HepG2 (cell line): Measurements from ENCODE around the gene TACC2. TPM values are rescaled to one million over a fixed set of nuclear protein-coding genes. Genes with fewer than 3 reads are reported as not detected.

Source experiments
- ATAC-seq: fragments of 200-7000 bp; cut with Tn5 transposase; 3 replicates; pipeline ENCODE4 v1.9.1; 2020; ENCODE audit warnings: mild to moderate bottlenecking, moderate library complexity
- BruUV-seq: library from RNA; stranded (reverse); fragments of 400-500 nt; replicated peaks from 2 replicates; lab custom pipeline; 2021; lab: Mats Ljungman, UMichigan
- CTCF ChIA-PET: fragments of 300-600 bp; formaldehyde crosslinking; extraction: SDS; loops from one replicate; lab custom pipeline; 2021; ENCODE audit warnings: low total read pairs, inconsistent platforms, low intra/inter-chr PET ratio; lab: Yijun Ruan, JAX
- POLR2A ChIA-PET: fragments of 350-600 bp; sonication (Branson Sonifier 250); formaldehyde crosslinking; loops from one replicate; lab custom pipeline; 2020; ENCODE audit warnings: antibody characterized with exemption, inconsistent platforms; lab: Yijun Ruan, JAX
- DNase-seq: peaks from one replicate; pipeline ENCODE4 v3.0.0-alpha.2; 2015; ENCODE audit warnings: low spot score
- FAIRE-seq: peaks from 3 replicates; lab custom pipeline; 2011; peaks lifted over from hg19 to GRCh38; lab: Jason Lieb, UNC
- H2AFZ ChIP-seq: one replicate; pipeline ENCODE4 v1.6.1; 2011; ENCODE audit warnings: low read length, inconsistent platforms
- H3K27ac ChIP-seq: fragments of 300-600 bp; 3 replicates; pipeline ENCODE4 v1.8.0; 2011; ENCODE audit warnings: mixed run types, mild to moderate bottlenecking, mixed read lengths, low read length, inconsistent platforms; ENCODE audit not compliant: insufficient read depth; ENCODE audit errors: extremely low read length
- H3K27me3 ChIP-seq, 2 experiments: fragments of 200-600 bp in 1 of 2; 2 replicates in 1 of 2; 3 replicates in 1 of 2; pipeline versions ENCODE4 v1.6.0 to v1.8.0; 2011; ENCODE audit warnings: low read length in 2 of 2, mild to moderate bottlenecking in 2 of 2, moderate library complexity in 2 of 2, inconsistent platforms in 1 of 2; ENCODE audit not compliant: insufficient read depth in 2 of 2, control insufficient read depth in 1 of 2
- H3K36me3 ChIP-seq, 2 experiments: fragments of 200-600 bp in 1 of 2; replicated peaks in 1 of 2; 2 replicates in 1 of 2; 3 replicates in 1 of 2; pipeline versions ENCODE4 v1.5.1 to v1.8.0; 2011; ENCODE audit warnings: low read length in 2 of 2, inconsistent platforms in 1 of 2; ENCODE audit not compliant: insufficient read depth in 2 of 2, control insufficient read depth in 1 of 2
- H3K4me1 ChIP-seq: 2 replicates; pipeline ENCODE4 v1.5.1; 2012; ENCODE audit warnings: low read length, inconsistent platforms; ENCODE audit not compliant: insufficient read depth
- H3K4me2 ChIP-seq: 2 replicates; pipeline ENCODE4 v1.6.0; 2011; ENCODE audit warnings: low read depth, low read length, inconsistent platforms
- H3K4me3 ChIP-seq, 3 experiments: fragments of 200-600 bp in 1 of 3; sonication (generic), shearing (Covaris generic) in 1 of 3; replicated peaks in 1 of 3; 2 replicates each; pipeline ENCODE4 v1.5.1; 2011 to 2016; ENCODE audit warnings: low read length in 3 of 3, inconsistent platforms in 2 of 3, low read depth in 2 of 3, mild to moderate bottlenecking in 2 of 3, control low read depth in 1 of 3, mixed read lengths in 1 of 3; ENCODE audit not compliant: insufficient read depth in 1 of 3
- H3K79me2 ChIP-seq: one replicate; pipeline ENCODE4 v1.6.1; 2011; ENCODE audit warnings: low read length, inconsistent platforms; ENCODE audit not compliant: insufficient read depth
- H3K9ac ChIP-seq: 2 replicates; pipeline ENCODE4 v1.6.0; 2011; ENCODE audit warnings: mild to moderate bottlenecking, low read depth, low read length, inconsistent platforms; ENCODE audit not compliant: insufficient read depth
- H3K9me3 ChIP-seq: 2 replicates; pipeline ENCODE4 v1.5.1; 2012; ENCODE audit warnings: mild to moderate bottlenecking, low read length
- H4K20me1 ChIP-seq: 2 replicates; pipeline ENCODE4 v1.6.0; 2011; ENCODE audit warnings: inconsistent platforms, mild to moderate bottlenecking, low read length, moderate library complexity; ENCODE audit not compliant: insufficient read depth
- ARHGAP35 ChIP-seq: sonication (generic); formaldehyde crosslinking; IDR thresholded peaks from 2 replicates; pipeline ENCODE4 v1.9.0; 2022; ENCODE audit warnings: mild to moderate bottlenecking, inconsistent platforms, moderate library complexity, missing genetic modification reagents, borderline replicate concordance
- CEBPG ChIP-seq: IDR thresholded peaks from 2 replicates; pipeline ENCODE4 v1.6.1; 2016
- EZH2 ChIP-seq: conservative IDR thresholded peaks from 2 replicates; pipeline ENCODE4 v1.6.1; 2012; ENCODE audit warnings: mild to moderate bottlenecking, low read depth, low read length, moderate library complexity
- FOXM1 ChIP-seq: sonication (generic); formaldehyde crosslinking; IDR thresholded peaks from 2 replicates; pipeline ENCODE4 v1.5.0; 2020; ENCODE audit warnings: missing genetic modification reagents
- GZF1 ChIP-seq: sonication (generic); formaldehyde crosslinking; IDR thresholded peaks from 2 replicates; pipeline ENCODE4 v1.5.1; 2020; ENCODE audit warnings: mild to moderate bottlenecking, missing genetic modification reagents
- HHEX ChIP-seq: IDR thresholded peaks from 2 replicates; pipeline ENCODE4 v1.6.1; 2016; ENCODE audit warnings: control low read depth
- KLF13 ChIP-seq: sonication (generic); formaldehyde crosslinking; IDR thresholded peaks from 2 replicates; pipeline ENCODE4 v1.4.0; 2020; ENCODE audit warnings: mild to moderate bottlenecking, missing genetic modification reagents
- LBX2 ChIP-seq: sonication (generic); formaldehyde crosslinking; IDR thresholded peaks from 2 replicates; pipeline ENCODE4 v1.5.0; 2020; ENCODE audit warnings: missing genetic modification reagents, mild to moderate bottlenecking, borderline replicate concordance
- REPIN1 ChIP-seq: sonication (generic); formaldehyde crosslinking; IDR thresholded peaks from 2 replicates; pipeline ENCODE4 v1.8.0; 2022; ENCODE audit warnings: missing genetic modification reagents, low read depth, mild to moderate bottlenecking, borderline replicate concordance
- TSC22D2 ChIP-seq: sonication (generic); formaldehyde crosslinking; IDR thresholded peaks from 2 replicates; pipeline ENCODE4 v1.5.1; 2020; ENCODE audit warnings: missing genetic modification reagents, mild to moderate bottlenecking, borderline replicate concordance
- ZFAT ChIP-seq: sonication (generic); formaldehyde crosslinking; conservative IDR thresholded peaks from 2 replicates; pipeline ENCODE4 v1.8.1; 2023; ENCODE audit warnings: missing genetic modification reagents, inconsistent platforms
- ZFP36L1 ChIP-seq: sonication (generic); formaldehyde crosslinking; IDR thresholded peaks from 2 replicates; pipeline ENCODE4 v1.8.0; 2022; ENCODE audit warnings: mild to moderate bottlenecking, missing genetic modification reagents, moderate library complexity
- ZFP82 ChIP-seq: sonication (generic); formaldehyde crosslinking; IDR thresholded peaks from 2 replicates; pipeline ENCODE4 v1.5.1; 2020; ENCODE audit warnings: mild to moderate bottlenecking, missing genetic modification reagents, borderline replicate concordance
- ZIK1 ChIP-seq: sonication (generic); formaldehyde crosslinking; IDR thresholded peaks from 2 replicates; pipeline ENCODE4 v1.5.0; 2020; ENCODE audit warnings: mild to moderate bottlenecking, low read depth, missing genetic modification reagents, borderline replicate concordance
- ZNF563 ChIP-seq: sonication (generic); formaldehyde crosslinking; IDR thresholded peaks from 2 replicates; pipeline ENCODE4 v1.8.0; 2022; ENCODE audit warnings: mild to moderate bottlenecking, moderate library complexity, missing genetic modification reagents
- ZNF580 ChIP-seq: IDR thresholded peaks from 2 replicates; pipeline ENCODE4 v1.6.1; 2016; ENCODE audit warnings: low read depth, borderline replicate concordance
- ZNF788 ChIP-seq: sonication (generic); formaldehyde crosslinking; IDR thresholded peaks from 2 replicates; pipeline ENCODE4 v1.5.0; 2020; ENCODE audit warnings: mild to moderate bottlenecking, missing genetic modification reagents, borderline replicate concordance
- WGBS: methylation state at CpG from one replicate; pipeline ENCODE4 v1.1.6; 2017; ENCODE audit warnings: low lambda C conversion rate; 5-methylcytosine and 5-hydroxymethylcytosine counted together
- in situ Hi-C: cut with HindIII; loops from 2 replicates; pipeline ENCODE4 v1.10.0; 2017; ENCODE audit warnings: low pct_unique_long_range_greater_than_20kb; ENCODE audit not compliant: extremely low pct_ligation_motif_present
- intact Hi-C: fragments of 100-400 bp; cut with micrococcal nuclease; formaldehyde crosslinking; loops from one replicate; pipeline ENCODE4 v1.10.0; 2022; ENCODE audit not compliant: unreplicated experiment
- polyA plus RNA-seq, 8 experiments: library from polyadenylated mRNA; depleted of rRNA in 3 of 8; stranded (reverse) in 7 of 8; unstranded in 1 of 8; fragments of >200 nt; fragmentation: Illumina TruSeq in 4 of 8; extraction: Trizol in 4 of 8; gene quantifications; 2 replicates each; pipeline versions ENCODE4 v1.2.1 to v1.2.3, GENCODE V29; 2011 to 2016; ENCODE audit warnings: low read depth in 4 of 8, missing spikeins in 1 of 8, mixed read lengths in 1 of 8; ENCODE audit not compliant: insufficient read depth in 1 of 8
- total RNA-seq, 5 experiments: library from RNA; depleted of rRNA; stranded (reverse); fragments of >200 nt; fragmentation: Illumina TruSeq; extraction: Trizol; gene quantifications; 2 replicates each; pipeline ENCODE4 v1.2.3, GENCODE V29; 2016; ENCODE audit warnings: low read depth in 1 of 5
- TF ChIP-seq, protein P1 (sequence below): sonication (generic); formaldehyde crosslinking; IDR thresholded peaks from 2 replicates; pipeline ENCODE4 v1.8.0; 2022; ENCODE audit warnings: mild to moderate bottlenecking, missing genetic modification reagents, borderline replicate concordance
- TF ChIP-seq, protein P2 (sequence below): sonication (generic); formaldehyde crosslinking; IDR thresholded peaks from 2 replicates; pipeline ENCODE4 v1.4.0; 2020; ENCODE audit warnings: mild to moderate bottlenecking, missing genetic modification reagents

TACC2 gene
- total and polyA plus RNA-seq, 2 of the 13 experiments (the other 11 are each of a cell fraction or from before 2014, with no cell fraction given): 11.8 to 16.0 TPM

GRCh38 chr10:122126763-122127659 lies 138.0 kb downstream of the TACC2 start (continued):
- TF ChIP-seq, protein P1, sequence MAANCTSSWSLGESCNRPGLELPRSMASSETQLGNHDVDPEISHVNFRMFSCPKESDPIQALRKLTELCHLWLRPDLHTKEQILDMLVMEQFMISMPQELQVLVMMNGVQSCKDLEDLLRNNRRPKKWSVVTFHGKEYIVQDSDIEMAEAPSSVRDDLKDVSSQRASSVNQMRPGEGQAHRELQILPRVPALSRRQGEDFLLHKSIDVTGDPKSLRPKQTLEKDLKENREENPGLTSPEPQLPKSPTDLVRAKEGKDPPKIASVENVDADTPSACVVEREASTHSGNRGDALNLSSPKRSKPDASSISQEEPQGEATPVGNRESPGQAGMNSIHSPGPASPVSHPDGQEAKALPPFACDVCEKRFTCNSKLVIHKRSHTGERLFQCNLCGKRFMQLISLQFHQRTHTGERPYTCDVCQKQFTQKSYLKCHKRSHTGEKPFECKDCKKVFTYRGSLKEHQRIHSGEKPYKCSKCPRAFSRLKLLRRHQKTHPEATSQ (CRISPR knock-in tag): no peak
- no peak for TF ChIP-seq ZNF788 (CRISPR knock-in tag)
- TF ChIP-seq ZIK1: no peak
- TF ChIP-seq ZFAT (CRISPR knock-in tag): no peak

- POLR2A ChIA-PET: no interaction called here
- FAIRE-seq (no peak), DNase-seq (no peak), ATAC-seq (no peak)
- BruUV-seq: no TSS peak
- H3K36me3 ChIP-seq: peaks cover 1 to 6% of the 10 kb centered on the region in 2 experiments; a peak in 2 of 5 replicates
- H4K20me1 ChIP-seq: no peaks in the 10 kb centered on the region
- H3K27me3 ChIP-seq: no peaks in the 10 kb centered on the region; a peak in 1 of 5 replicates
- H3K79me2 ChIP-seq: peaks cover 49% of the 10 kb centered on the region
- H3K9me3 ChIP-seq: no peaks in the 10 kb centered on the region
- H3K4me1 ChIP-seq: peaks cover 14% of the 10 kb centered on the region
- no peak overlapping the region for H3K4me3 ChIP-seq
- intact Hi-C loops: loop anchor here (2.0 kb wide), 1 partner anchor 65 kb away; no protein-coding TSS in a partner anchor
- TF ChIP-seq KLF13 (CRISPR knock-in tag): no peak
- TF ChIP-seq EZH2: no peak
- no peak for TF ChIP-seq LBX2
- no peak for TF ChIP-seq ARHGAP35 (CRISPR knock-in tag)
- no peak for TF ChIP-seq GZF1 (CRISPR knock-in tag)
- no peak for TF ChIP-seq ZNF580 (CRISPR knock-in tag)
- no peak for TF ChIP-seq ZNF563
- no peak for TF ChIP-seq REPIN1 (CRISPR knock-in tag)
- TF ChIP-seq CEBPG (CRISPR knock-in tag): no peak
- no peak for TF ChIP-seq HHEX (CRISPR knock-in tag)
- no peak for TF ChIP-seq TSC22D2
- no peak for TF ChIP-seq ZFP82 (CRISPR knock-in tag)
- no peak for TF ChIP-seq FOXM1 (CRISPR knock-in tag)
- TF ChIP-seq, protein P2, sequence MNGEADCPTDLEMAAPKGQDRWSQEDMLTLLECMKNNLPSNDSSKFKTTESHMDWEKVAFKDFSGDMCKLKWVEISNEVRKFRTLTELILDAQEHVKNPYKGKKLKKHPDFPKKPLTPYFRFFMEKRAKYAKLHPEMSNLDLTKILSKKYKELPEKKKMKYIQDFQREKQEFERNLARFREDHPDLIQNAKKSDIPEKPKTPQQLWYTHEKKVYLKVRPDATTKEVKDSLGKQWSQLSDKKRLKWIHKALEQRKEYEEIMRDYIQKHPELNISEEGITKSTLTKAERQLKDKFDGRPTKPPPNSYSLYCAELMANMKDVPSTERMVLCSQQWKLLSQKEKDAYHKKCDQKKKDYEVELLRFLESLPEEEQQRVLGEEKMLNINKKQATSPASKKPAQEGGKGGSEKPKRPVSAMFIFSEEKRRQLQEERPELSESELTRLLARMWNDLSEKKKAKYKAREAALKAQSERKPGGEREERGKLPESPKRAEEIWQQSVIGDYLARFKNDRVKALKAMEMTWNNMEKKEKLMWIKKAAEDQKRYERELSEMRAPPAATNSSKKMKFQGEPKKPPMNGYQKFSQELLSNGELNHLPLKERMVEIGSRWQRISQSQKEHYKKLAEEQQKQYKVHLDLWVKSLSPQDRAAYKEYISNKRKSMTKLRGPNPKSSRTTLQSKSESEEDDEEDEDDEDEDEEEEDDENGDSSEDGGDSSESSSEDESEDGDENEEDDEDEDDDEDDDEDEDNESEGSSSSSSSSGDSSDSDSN (CRISPR knock-in tag): no peak
- TF ChIP-seq ZFP36L1 (CRISPR knock-in tag): no peak
- TF ChIP-seq, all 625 proteins: peak for 0
- CTCF ChIA-PET: no interaction called here
- no peak overlapping the region for H3K4me2 ChIP-seq
- in situ Hi-C loops: no loop called here
- no peak overlapping the region for H3K27ac ChIP-seq
- no peak overlapping the region for H2AFZ ChIP-seq
- 95% methylated on average over 8 of the region's 8 CpGs for WGBS
- no peak overlapping the region for H3K9ac ChIP-seq
Measured at GRCh38 chr10:122127943-122128342, 139.0 kb downstream of the TACC2 start.
